SH-SY5Y (cell line): Measurements from ENCODE around the gene PBX3.

Experiments used
- GATA2 ChIP-seq: IDR thresholded peaks from 2 replicates; pipeline ENCODE4 v1.6.1; 2011; ENCODE audit warnings: mild to moderate bottlenecking, low read depth, low read length
- GATA3 ChIP-seq: IDR thresholded peaks from 2 replicates; pipeline ENCODE4 v1.6.1; 2011; ENCODE audit warnings: low read depth, mild to moderate bottlenecking, low read length, moderate library complexity

PBX3 gene

DNA sequence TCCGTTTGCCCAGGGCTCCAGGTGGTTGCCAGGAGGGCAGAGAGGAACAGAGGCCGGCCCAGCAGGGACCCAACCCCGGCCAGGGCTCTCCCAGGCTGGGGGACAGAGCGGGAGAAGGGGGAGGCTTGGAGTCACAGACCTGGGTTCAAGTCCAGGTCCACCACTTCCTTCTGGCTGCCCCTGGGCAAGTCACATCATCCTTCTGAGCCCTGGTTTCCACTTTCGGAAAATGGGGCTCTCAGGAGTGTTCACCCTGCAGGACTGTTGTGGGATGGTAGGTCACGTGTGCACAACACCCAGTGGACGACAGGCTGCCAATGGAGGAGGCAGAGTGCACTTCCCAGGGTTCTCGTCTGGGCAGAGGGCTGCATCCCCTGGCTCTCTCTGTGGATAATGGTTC is 245.4 kb downstream of the PBX3 start:
- TF ChIP-seq GATA2 (no peak), GATA3 (no peak)

DNA sequence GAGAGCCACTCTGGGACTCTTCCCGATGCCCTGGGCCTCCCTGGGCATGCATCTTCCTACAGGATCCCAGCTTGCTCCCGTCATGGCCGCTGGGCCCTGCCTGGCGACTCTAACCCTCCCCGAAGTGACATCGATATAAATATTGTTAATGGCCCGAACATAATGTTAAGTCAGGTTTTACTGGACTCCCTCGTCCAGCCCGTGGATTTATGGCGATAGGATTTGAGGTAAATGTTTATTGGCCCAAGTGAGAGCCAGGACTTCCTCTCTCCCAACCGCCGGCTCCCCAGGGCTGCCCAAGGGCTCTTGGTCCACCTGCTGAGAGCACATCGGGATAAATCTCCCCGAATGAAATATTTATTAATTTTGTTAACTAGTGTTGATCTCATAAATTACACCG is 246.3 kb downstream of the PBX3 start:
- TF ChIP-seq GATA2 (no peak), GATA3 (no peak)

DNA sequence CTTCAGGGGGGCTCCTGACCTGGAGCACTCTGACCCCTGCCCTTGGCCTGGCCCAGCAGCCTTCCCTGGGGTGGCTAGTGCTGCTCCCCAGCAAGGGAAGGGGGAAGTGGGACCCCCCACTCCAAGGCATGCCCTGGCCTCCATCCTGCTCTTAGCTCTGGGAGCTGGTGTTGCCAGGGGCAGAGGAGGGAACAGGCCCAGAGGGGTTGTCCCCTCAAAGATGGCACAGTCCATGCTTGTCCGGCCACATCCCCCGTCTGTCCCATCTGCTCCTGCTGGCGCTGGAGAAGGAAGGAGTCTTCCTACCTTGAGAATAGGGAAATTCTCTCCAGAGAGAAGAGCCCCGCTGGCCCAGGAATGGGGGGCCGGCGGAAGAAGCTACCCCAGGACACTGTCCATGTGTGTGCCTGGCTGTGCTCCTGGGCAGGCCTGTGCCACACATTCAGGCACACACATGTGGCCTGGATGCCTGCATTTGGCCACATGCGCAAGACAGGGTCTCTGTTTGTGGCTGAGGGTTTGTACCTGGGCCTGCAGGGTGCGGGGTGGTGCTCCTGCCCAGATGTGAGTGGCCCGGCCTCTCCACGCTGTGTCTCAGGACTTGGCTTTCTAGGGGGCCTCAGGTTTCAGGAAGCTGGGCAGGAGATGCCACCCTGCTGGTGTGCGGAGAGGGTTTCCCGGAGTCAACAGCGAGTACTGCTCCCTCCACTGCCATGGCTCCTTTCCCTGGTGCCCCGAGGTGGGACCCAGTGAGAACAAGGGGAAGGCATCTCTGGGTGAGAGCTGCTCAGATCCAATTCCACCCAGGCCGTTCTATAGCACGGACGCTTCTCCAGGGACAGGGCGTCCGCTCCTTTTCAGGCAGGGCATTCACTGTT is 247.1 kb downstream of the PBX3 start:
- TF ChIP-seq GATA2 (no peak), GATA3 (no peak)

DNA sequence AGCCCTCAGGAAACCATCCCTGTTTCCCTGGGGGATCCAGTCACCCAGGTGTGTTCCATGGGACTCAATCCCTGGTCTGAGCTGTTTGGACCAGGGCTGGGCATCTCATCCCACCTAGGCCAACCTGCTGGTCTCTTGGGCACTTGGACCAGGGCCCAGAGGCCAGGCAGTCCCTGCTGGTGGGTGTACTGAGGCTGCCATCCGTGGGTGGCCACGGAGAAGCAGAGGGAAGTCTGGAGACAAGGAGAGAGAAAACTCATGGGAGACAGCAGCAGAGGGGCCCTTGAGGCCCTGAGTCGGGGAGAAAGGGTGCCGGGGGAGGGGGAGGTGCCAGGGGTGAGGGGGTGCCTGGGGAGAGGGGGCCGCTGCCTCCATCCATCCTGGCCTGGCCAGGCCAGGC is 247.8 kb downstream of the PBX3 start:
- no peak for TF ChIP-seq GATA3
- TF ChIP-seq GATA2, result no peak

DNA sequence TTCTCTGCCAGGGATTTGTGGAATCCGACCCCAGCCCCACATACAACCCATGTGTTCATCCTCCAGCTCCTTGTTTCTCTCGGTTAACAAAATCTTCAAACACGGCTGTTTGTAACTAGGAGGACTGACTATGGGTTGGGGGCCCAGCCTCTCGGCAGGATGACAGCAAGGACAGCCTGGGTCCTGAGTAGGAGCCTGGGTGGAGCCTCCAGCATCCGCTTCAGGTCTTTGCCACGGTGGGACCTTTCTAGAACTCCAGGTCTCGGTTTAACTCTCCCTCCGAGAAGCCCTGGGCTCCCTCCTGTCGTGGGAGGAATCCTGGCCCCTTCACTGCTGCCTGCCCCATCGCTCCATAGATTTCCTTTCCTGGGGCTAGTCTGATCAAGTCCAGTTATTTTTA is 248.5 kb downstream of the PBX3 start:
- no peak for TF ChIP-seq GATA3

DNA sequence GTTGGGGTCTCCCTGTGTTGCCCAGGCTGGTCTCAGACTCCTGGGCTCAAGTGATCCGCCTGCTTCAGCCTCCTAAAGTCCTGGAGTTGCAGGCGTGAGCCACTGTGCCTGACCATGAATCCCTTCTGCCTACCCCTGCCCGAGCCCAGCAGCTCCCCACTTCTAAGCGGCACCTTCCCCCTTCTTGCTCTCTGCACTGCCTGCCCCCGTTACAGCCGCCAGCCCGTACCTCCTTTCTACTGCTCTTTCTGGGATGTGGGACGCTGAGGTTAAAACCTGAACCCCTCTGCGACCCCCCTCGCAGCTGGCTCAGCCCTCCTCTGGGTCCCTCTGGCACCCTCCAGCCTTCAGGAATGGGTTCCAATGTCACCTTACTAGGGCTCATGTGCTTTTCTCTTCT is 249.6 kb downstream of the PBX3 start:
- TF ChIP-seq GATA2 (no peak), GATA3 (no peak)

DNA sequence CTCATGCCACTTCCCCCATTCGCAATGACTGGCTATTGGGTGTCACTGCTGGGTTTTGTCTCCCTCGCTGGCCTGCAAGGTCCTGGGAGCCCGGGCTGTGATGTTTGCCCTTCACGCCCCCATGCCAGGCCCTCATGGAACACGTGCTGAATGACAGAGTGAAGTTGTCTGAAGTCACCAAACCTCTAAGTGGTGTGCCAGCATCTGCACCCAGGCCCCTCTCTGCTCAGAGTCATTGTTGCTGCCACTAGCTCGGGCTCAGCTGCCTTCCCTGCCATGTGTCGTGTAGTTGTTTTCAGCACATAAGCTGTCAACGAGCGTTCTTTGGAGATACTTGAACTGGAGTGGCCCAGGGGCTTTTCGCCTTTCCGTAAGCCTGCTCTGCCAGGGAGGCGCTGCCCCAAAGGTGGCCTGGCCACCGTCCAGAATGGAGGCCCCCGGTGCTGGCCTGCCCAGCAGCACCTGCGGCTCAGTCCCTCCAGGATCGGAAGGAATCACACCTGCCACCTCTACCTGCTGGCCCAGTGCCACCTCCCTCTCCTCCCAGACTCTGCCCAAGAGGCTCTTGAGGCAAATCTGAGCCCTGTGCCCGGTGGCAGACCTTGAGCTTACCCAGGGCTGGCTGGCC is 250.1 kb downstream of the PBX3 start:
- no peak for TF ChIP-seq GATA2

DNA sequence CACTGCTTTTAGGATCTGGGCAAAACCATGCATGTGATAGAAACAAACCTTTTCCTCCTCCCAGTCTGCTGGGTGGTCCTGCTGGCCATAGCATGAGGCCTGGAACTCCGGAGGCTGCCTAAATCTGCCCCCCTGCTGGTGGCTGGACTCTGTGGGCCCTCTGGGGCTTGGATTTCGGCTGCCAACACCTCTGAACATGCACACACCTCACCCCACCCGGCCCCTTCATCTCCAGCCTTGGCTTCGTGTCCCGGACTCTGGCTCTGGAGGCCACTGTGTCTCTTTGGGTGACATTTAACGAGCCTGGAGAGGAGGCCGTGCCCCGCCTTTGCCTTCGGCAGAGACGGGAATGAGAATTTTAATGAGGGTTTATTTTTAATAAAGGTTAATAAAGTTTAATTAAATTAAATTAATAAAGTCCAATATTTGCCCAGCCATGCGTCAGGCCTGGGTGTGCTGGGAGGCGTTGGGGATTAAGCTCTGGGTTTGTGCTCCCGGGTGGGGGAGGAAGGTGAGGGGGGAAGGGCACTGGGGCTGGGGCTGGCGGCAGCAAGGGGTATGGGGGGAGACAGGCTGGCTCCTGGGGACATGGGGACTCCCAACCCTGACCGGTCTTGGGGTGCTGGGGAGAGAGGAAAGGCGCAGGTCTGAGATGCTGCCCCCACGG is 251.8 kb downstream of the PBX3 start:
- TF ChIP-seq GATA3 (no peak), GATA2 (no peak)

DNA sequence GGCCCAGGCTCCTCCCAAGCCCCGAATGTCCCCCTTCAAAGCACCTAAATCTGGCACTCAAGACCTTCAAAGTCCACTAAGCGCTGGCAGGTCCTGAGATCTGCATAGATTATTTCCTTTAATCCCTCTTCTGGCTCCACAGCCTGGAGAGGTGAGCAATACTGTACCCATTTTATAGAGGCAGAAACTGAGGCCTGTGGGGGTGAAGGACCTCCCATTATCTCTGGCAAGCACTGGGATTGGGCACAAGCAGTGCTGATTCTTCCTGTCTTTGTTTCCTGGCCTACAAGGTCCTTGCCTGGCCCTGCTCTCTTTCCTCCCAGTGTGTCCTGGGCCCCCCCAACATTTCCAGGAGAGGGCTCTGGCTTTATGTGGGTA is 252.3 kb downstream of the PBX3 start:
- no peak for TF ChIP-seq GATA2
- no peak for TF ChIP-seq GATA3

DNA sequence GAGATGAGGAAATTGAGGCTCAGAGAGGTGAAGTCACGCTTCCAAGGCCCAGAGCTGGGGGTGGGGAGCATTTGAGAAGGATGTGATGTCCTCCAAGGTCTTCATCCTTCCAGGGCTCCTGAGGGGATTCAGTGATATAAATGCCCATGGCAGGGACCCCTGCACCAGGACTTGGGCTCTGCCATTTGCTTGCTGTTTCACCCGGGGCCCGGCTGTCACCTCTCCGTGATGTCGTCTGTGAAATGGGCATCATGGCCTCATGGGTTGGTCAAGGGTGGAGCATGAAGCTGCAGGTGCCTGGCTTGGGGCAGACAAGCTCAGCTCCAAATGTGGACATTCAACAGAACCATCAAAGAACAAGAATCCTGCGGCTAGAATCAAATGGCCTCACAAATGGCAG is 253.1 kb downstream of the PBX3 start:
- TF ChIP-seq GATA3, result no peak
- TF ChIP-seq GATA2, result no peak

DNA sequence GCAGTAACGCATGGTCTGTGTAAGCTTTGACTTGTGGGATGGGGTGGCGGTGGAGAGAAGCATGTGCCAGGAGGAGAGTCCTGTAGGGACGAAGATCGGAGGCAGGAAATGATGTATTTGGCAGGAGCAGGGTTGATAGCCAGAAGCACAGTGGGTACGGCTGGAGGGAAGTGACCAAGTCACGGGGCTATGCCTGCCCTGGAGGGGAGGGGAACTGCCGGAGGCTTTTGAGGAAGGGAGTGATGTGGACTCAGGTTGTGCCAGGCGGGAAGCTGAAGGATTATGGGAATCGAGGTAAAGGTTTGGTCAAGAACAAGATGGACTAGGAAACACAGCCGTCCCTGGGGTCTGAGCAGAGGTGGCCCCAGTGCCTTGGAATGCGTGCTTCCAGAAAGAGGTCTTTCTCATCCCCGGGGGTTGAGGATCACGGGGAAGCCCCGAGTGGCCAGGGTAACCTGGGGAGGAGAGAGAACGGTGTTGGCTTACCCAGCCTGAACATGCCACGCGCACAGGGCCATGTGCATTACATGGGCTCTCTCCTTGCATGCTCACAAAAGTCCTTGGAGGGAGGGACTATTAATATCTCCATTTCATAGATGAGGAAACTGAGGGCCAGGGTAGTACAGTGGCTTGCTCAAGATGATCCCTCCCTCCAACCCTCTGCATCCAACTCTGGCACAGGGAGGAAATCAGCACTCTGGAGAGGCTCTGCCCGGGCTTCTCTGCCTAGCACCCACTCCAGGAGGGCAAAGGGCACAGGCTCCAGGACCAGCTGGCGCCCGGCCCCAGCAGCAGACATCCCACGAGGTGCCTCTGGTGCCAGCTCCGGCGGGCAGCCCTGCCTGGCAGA is 253.8 kb downstream of the PBX3 start:
- TF ChIP-seq GATA2 (no peak), GATA3 (no peak)

DNA sequence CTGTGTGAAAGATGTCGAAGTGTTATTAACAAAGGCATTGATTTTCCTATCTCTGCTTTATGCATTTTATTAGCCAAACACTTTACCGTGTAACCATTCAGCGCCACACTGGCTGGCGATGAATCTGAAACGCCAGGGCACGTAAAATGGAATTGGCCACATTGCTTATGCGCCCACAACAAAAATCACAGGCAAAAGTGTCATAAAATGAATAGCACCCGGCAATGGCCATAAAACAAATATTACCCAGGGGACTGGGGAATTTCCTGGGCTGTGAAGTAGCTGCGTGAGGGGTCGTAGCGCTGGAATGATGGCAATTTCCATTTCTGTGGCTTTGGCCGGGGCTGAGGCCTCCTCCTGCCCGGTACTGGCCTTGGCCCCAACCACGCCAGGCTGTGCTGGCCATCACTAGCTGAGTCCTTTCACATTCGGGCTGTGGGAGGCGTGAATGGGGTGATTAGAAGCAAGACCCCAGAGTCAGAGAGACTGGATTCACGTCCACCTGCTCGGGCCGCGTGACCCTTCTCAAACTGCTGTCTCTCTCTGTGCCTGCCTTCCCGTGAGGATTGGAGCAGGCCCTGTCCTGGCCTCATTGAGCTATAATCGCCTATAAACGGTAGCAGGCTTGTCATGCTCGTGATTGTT is 254.5 kb downstream of the PBX3 start:
- no peak for TF ChIP-seq GATA2
- no peak for TF ChIP-seq GATA3

DNA sequence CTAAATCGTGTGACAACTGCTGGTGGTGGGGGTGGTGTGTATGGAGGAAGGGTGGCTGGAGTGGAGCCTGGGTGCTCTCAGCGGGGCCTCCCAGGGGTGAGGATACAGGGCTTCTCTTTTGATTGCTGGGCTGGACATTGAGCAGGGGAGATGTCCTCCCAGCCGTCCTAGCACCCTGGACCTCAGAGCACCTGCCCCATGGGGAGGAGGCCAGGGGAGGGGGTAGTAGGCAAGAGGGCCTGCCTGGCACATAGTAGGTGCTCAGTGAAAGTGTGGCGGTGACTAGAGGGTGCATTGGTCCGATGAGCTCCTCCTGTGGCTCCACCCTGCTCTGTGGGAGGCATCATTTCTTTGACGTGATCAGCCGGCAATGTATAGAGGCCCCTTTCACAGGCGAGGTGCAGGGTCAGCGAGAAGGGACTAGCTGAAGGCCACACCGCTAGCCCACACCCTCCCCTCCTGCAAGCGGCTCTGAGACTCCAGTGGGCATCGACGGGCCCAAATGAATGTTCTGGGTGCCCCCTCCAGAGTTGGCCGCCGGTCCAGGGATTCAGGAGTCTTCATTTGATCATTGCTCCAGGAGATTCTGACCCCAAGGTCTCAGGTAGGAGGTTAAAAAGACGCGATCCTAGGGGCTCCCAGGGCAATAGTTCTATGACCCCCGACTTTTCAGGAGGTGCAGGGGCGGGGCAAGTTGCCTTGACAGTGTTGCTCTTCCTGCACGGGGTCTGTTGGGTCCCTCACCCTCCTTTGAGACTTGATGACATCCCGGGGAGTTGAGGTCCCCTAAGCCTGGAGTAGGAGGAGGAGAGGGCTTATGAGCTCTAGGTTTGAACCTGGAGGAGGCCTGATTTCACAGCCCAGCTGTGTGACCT is 255.5 kb downstream of the PBX3 start:
- TF ChIP-seq GATA3 (no peak), GATA2 (no peak)
